Neural cell (in vitro differentiated cells): ENCODE data around the gene GMEB2.

Source experiments
- EP300 ChIP-seq: fragments of 450-650 bp; conservative IDR thresholded peaks from 2 replicates; pipeline ENCODE4 v1.6.1; 2014; ENCODE audit warnings: antibody characterized with exemption, mild to moderate bottlenecking, moderate library complexity; ENCODE audit not compliant: poor library complexity, severe bottlenecking
- EZH2 ChIP-seq: fragments of 200-600, 300-800 bp; shearing (Covaris generic), sonication (generic); IDR thresholded peaks from 2 replicates; pipeline ENCODE4 v1.6.1; 2014; ENCODE audit warnings: antibody characterized with exemption, low read length, borderline replicate concordance, mild to moderate bottlenecking; ENCODE audit not compliant: insufficient read depth, poor library complexity, severe bottlenecking
- TAF1 ChIP-seq: IDR thresholded peaks from 2 replicates; pipeline ENCODE4 v1.6.1; 2012; ENCODE audit warnings: low read depth
- TF ChIP-seq, protein P1 (sequence below): fragments of 450-650 bp; IDR thresholded peaks from 2 replicates; pipeline ENCODE4 v1.5.1; 2014; ENCODE audit warnings: antibody characterized with exemption, mild to moderate bottlenecking, moderate library complexity; ENCODE audit not compliant: poor library complexity, severe bottlenecking

DNA sequence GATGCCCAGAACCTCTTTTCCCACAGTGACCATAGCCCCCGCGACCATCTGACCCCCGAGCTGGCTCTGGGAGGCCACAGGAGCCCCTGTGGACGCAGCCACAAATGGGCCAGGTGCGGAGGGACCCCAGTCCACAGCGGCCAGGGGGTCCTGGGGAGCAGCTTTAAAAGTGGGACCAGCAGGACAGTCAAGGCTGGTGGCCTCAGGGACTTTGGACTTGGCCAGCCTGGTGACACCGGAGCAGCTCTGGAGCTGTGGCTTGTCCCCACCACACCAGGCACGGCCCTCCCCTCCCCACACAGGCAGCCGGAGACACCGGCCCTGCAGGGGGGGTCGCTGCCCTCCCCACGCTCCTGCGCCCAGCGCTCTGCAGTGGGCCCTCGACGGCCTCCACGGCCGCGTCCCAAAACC lies 69.4 kb downstream of the GMEB2 start:
- TF ChIP-seq, protein P1, sequence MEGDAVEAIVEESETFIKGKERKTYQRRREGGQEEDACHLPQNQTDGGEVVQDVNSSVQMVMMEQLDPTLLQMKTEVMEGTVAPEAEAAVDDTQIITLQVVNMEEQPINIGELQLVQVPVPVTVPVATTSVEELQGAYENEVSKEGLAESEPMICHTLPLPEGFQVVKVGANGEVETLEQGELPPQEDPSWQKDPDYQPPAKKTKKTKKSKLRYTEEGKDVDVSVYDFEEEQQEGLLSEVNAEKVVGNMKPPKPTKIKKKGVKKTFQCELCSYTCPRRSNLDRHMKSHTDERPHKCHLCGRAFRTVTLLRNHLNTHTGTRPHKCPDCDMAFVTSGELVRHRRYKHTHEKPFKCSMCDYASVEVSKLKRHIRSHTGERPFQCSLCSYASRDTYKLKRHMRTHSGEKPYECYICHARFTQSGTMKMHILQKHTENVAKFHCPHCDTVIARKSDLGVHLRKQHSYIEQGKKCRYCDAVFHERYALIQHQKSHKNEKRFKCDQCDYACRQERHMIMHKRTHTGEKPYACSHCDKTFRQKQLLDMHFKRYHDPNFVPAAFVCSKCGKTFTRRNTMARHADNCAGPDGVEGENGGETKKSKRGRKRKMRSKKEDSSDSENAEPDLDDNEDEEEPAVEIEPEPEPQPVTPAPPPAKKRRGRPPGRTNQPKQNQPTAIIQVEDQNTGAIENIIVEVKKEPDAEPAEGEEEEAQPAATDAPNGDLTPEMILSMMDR, result no peak
- no peak for TF ChIP-seq TAF1
- TF ChIP-seq EZH2, result no peak
- no peak for TF ChIP-seq EP300
